Kidney tubule cell (primary cell): ENCODE results near the gene RIPOR3.

Experiments
- DNase-seq: peaks from one replicate; pipeline ENCODE4 v3.0.0-alpha.2; 2018; ENCODE audit warnings: low spot score

Gene RIPOR3

GRCh38 chr20:50588034-50588736 lies 103.2 kb downstream of the RIPOR3 start:
- peak; percentile 66 for DNase-seq

- no peak for DNase-seq
Measured at GRCh38 chr20:50587291-50587961, 103.9 kb downstream of the RIPOR3 start.

- no peak for DNase-seq
Measured at GRCh38 chr20:50586531-50587232, 104.7 kb downstream of the RIPOR3 start.

- DNase-seq, result no peak
Measured at GRCh38 chr20:50585678-50586077, 105.7 kb downstream of the RIPOR3 start.

GRCh38 chr20:50585214-50585613 lies 106.1 kb downstream of the RIPOR3 start:
- DNase-seq, result no peak

- DNase-seq, result no peak
Measured at GRCh38 chr20:50584687-50585086, 106.7 kb downstream of the RIPOR3 start.

GRCh38 chr20:50583442-50584150 lies 107.7 kb downstream of the RIPOR3 start:
- no peak for DNase-seq

GRCh38 chr20:50582591-50583234 lies 108.6 kb downstream of the RIPOR3 start:
- no peak for DNase-seq

- DNase-seq, result no peak
Measured at GRCh38 chr20:50582092-50582491, 109.2 kb downstream of the RIPOR3 start.

- DNase-seq, result no peak
Measured at GRCh38 chr20:50580842-50581544, 110.3 kb downstream of the RIPOR3 start.

GRCh38 chr20:50580016-50580747 lies 111.2 kb downstream of the RIPOR3 start:
- DNase-seq, result peak; percentile 61

GRCh38 chr20:50579511-50579910 lies 111.8 kb downstream of the RIPOR3 start:
- DNase-seq, result no peak

- DNase-seq, result no peak
Measured at GRCh38 chr20:50578778-50579165, 112.6 kb downstream of the RIPOR3 start.

GRCh38 chr20:50578061-50578777 lies 113.1 kb downstream of the RIPOR3 start:
- DNase-seq, result no peak

GRCh38 chr20:50577175-50578018 lies 113.9 kb downstream of the RIPOR3 start:
- no peak for DNase-seq

GRCh38 chr20:50575865-50576720 lies 115.2 kb downstream of the RIPOR3 start:
- peak; percentile 63 for DNase-seq

- no peak for DNase-seq
Measured at GRCh38 chr20:50574586-50574985, 116.8 kb downstream of the RIPOR3 start.

- no peak for DNase-seq
Measured at GRCh38 chr20:50574108-50574507, 117.2 kb downstream of the RIPOR3 start.
